GM11168 (cell line): Measurements from ENCODE around the gene ANKS3.

Experiments used
- in situ Hi-C: fragments of 300-500 bp; cut with MboI; formaldehyde crosslinking; loops from one replicate; pipeline ENCODE4 v1.12.0; 2022; ENCODE audit warnings: low sequenced_read_pairs; ENCODE audit not compliant: unreplicated experiment

The ANKS3 gene, protein sequence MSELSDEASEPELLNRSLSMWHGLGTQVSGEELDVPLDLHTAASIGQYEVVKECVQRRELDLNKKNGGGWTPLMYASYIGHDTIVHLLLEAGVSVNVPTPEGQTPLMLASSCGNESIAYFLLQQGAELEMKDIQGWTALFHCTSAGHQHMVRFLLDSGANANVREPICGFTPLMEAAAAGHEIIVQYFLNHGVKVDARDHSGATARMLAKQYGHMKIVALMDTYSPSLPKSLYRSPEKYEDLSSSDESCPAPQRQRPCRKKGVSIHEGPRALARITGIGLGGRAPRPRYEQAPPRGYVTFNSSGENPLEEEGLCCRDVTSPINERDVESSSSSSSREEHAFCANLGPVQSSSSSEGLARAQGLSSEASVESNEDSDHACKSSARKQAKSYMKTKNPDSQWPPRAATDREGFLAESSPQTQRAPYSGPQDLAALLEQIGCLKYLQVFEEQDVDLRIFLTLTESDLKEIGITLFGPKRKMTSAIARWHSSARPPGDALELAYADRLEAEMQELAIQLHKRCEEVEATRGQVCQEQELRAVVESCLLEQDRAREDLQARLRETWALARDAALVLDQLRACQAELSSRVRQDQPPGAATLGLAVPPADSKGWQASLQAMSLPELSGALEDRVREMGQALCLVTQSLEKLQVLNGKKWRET

DNA sequence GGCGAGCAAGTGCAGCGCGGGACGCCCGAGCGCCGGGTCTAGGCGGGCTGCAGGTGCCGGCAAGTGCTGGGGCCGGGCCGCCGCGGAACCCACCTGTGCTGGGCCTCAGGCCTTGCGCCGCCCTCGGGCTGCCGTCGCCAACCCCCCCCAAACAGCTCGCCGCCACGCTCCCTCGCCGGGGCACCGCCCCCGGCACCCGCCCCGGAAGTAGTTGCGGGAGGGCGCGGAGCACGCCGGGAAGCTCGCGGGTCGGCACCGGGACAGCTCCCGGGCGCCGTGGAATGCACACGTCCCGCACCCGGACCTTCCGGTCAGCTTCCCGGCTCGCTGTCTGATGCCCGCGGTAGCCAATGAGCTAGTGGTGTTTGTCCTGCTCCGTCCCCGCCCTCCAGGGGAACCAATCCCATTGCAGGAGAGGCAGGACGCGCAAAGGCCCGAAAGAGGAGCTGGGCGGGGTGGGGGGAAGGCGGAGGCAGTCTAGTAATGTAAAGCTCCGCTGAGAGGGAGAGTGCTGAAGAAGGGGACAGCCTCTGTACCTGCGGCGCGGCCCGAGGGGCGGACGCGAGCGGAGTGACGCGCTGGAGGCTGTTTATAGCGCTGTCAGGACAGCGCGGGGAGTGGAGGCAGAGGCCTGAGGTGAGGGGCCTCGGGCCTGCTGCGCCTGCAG, at the start of gene ANKS3, which contains the start of gene DNAAF8:
TSS of gene ANKS3 (minus strand) at position 209 of the 667 bp plus-strand sequence. CDS start 4,122 bp downstream, outside the sequence.
TSS of gene DNAAF8 (plus strand) at position 475 of the 667 bp plus-strand sequence. CDS start 1,978 bp downstream, outside the sequence.
- in situ Hi-C loops: no loop called here

DNA sequence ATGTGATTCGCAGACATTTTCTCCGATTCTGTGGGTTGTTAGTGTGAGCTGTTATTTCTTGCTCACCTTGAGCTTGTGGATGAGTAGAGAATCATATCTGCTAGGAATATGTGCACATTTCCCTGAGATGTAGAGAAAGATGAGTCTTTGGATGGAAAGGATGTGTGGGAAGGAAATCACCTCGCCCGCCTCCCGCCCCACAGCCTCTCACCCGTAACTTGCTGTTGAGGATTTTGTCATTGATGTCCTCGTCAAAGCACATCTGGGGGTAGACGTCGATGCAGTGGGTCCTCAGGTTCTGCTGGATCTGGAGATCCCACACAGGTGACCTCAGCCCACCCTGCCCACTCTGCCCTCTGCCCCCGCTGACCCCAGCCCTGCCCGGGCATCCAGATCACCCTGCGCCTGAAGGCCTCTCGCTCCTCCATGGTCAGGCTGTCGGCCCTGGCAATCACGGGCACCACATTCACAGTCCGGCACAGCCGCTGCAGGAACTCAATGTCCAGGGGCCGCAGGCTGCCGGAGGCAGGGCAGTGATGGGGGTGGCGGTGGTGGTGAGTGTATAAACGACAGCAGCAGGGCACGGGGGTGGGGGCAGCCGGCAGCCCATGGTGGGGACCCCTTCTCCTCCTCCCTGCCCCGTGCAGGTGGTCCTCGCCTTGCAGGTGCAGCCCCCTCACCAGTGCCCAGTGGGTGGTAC, 49.3 kb upstream of the ANKS3 start:
- in situ Hi-C loops: no loop called here

DNA sequence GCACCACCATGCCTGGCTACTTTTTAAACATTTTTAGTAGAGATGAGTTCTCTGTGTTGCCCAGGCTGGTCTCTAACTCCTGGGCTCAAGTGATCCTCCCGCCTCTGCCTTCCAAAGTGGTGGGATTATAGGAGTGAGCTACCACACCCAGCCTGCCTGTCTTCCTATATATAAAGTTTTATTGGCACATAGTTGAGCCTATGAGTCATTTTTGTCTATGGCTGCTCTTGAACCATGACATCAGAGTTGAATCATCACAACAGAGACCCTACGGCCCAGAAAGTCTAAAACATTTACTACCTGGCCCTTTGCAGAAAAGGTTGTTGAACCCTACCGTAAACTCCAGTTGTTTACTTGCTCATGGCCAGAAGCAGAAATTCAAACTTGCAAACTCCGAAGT, 46.2 kb upstream of the ANKS3 start:
- in situ Hi-C loops: no loop called here

DNA sequence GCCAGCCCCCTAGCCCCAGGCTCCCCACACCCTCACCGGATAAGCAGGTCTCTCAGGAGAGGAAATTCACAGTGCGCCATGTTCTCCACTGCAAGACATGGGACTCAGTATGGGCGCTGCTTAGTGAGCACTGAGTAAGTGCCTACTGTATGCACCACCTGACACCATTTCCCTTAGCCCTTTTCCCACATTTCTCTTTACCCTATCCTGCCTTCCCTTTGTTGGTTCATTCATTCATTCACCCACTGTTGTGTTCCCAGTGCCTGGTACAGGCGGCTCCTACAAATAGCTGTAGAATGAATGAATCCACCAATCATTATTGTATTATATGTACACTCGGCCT, 44.0 kb upstream of the ANKS3 start:
- in situ Hi-C loops: no loop called here

DNA sequence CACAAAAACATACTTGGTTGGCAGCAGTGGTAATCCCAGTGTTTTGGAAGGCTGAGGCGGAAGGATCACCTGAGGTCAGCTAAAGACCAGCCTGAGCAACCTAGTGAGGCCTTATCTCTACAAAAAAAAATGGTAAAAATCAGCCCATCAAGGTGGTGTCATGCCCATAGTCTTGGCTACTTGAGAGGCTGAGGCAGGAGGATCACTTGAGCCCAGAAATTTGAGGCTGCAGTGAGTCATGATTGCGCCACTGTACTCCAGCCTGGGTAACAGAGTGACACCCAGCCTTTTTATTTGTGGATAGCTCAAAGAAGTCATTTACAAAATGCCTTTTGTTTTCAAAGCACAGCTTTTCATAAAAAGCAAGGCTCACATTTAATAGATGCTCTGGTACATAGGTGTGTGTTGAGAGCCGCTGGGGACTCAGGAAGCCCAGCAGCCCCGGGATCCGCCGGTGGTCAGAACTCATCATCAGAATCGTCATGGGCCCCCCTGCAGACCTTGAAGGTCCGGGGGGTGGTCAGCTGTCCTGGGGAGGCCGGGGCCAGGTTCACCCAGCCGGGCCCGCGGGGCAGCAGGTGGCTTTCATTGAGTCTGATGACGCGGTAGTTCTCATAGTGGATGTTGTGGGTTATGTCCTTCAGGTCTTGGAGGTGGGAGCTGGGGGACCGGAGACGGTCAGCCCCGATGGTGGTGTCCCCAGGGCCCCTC, 43.4 kb upstream of the ANKS3 start:
- in situ Hi-C loops: no loop called here

DNA sequence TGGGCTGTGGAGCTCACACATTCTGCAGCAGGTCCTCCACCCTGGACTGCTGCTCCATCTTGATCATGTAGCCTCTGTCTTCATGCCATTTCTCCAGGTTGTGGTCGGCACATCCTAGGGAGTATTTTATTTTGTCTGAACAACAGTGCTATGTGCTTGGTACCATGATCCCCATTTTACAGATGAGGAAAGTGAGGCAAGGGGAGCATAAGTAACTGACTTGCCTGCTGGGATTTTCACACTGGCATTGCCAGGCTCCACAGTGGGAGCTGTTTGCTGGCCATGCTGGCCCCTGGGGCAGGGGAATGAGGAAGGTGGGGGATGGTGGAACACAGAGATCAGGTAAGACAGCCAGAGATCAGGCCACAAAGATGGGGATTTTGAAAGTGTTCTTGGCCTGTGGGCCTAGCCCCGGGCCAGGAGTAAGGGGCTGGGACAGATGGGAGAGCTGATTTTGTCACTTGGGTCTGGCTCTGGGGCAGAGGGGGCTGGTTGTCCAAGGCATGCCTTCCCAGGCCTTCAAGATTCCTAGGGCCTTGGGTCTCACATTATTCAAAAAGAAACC, 42.2 kb upstream of the ANKS3 start:
- in situ Hi-C loops: no loop called here

DNA sequence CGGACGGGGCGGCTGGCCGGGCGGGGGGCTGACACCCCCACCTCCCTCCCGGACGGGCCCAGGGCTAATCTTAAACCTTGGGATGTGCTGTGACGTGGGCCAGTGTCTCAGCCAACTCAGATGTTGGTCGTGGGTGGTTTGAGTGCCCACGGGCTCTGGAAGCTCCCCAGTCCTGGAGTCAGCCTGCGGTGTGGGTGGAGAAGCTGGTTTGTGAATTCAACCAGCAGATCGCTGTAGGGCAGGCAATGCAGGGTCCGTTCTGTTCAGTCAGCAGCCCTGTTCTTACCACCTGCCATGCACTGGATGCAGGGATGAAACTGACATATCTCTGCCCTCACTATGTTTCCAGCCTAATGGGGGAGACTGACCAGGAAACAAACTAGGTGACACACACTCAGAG, 40.9 kb upstream of the ANKS3 start:
- in situ Hi-C loops: no loop called here

DNA sequence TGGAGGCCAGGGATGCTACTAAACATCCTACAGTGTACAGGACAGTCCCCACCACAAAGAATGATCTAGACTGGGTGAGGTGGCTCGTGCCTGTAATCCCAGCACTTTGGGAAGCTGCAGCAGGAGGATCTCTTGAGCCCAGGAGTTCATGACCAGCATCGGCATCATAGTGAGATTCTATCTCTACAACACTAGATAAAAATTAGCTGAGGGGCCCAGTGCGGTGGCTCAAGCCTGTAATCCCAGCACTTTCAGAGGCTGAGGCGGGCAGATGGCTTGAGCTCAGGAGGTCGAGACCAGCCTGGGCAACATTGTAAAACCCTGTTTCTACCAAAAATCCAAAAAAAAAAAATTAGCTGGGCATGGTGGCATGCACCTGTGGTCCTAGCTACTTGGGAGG, 38.3 kb upstream of the ANKS3 start:
- in situ Hi-C loops: no loop called here

DNA sequence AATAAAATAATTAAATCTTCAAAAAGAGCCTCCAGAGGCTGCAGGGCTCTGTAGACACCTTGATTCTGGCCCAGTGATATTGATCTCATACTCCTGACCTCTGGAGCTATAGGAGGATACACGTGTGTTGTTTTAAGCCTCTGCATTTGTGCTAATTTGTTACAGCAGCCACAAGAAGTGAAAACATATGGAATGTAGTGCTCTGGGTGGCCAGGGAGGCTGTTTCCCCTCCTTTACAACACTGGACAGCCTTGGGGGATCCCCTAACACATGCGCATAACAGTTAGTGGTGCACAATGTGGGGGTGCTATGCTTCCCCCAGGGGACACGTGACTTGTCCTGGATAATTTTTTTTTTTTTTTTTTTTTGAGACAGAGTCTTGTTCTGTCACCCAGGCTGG, 37.6 kb upstream of the ANKS3 start:
- in situ Hi-C loops: no loop called here

DNA sequence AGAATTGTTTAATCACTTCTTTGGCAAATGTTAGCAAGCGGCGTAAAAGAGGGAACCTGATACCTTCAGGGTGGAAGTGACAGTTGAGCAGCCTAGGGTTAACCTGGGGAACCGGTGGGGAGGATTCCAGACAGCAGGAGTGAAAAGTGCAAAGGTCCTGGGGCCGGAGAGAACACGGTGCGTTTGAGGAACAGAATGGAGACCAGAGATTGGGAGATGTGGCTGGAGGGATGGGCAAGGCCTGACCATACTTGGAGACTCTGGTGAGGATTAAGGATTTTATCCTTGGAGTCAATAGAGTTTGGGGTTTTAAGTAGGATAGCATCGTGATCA, 35.2 kb upstream of the ANKS3 start:
- in situ Hi-C loops: no loop called here

DNA sequence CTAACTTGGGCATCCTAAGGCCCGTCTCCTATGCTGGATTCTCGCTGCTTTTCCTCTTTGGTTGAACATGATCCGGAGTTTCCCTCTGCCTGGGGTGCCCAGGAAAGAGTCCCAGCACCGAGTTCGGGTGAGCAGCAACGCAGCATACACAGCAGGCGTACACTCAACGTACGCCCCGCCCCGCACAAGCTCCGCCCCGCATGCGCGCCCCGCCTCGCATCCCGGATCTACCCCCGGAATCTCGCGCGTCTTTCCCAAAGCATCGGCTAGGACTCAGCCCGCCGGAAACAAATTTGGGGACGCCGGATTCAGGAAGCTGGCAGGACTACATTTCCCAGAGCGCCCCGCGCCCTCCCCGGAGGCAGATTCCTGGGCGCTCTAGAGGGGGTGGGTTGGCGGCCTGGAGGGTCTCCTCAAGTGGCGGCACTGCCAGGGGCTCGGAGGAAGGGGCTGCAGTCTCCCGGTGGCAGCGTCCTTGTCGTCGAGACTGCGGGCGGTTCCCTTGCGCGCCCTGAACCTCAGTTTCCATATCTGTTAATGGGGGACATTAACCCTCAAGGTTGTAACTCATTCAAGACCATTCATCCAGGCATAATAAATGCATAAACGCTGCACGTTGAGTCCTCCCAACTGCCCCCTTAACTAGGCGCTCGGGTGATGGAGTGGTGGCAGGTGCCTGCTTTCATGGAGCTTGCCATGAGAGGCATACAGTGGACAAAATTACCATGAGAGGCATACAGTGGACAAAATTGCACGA, 34.7 kb upstream of the ANKS3 start:
- in situ Hi-C loops: no loop called here

DNA sequence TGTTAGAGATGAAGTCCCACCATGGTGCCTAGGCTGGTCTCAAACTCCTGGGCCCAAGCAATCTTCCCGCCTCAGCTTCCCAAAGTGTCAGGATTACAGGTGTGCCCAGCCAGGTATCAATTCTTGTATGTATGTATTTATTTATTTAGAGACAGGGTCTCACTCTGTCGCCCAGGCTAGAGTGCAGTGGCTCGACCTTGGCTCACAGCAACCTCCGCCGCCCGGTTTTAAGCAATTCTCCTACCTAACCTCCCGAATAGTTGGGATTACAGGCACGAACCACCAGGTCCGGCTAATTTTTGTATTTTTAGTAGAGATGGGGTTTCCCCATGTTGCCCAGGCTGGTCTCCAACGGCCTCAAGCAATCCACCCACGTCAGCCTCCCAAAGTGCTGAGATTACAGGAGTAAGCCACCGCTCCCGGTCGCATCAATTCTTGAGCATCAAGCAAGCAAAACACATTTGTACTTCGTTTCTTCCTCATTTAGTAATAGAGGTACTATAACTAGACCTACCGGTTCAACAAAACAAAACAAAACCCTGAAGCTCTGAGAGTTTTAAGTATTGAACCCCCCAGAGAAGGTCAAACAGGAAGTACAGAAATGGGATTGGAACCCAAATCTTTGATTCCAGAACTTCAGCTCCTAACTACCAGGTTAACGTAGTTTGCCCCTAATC, 33.9 kb upstream of the ANKS3 start:
- in situ Hi-C loops: no loop called here

DNA sequence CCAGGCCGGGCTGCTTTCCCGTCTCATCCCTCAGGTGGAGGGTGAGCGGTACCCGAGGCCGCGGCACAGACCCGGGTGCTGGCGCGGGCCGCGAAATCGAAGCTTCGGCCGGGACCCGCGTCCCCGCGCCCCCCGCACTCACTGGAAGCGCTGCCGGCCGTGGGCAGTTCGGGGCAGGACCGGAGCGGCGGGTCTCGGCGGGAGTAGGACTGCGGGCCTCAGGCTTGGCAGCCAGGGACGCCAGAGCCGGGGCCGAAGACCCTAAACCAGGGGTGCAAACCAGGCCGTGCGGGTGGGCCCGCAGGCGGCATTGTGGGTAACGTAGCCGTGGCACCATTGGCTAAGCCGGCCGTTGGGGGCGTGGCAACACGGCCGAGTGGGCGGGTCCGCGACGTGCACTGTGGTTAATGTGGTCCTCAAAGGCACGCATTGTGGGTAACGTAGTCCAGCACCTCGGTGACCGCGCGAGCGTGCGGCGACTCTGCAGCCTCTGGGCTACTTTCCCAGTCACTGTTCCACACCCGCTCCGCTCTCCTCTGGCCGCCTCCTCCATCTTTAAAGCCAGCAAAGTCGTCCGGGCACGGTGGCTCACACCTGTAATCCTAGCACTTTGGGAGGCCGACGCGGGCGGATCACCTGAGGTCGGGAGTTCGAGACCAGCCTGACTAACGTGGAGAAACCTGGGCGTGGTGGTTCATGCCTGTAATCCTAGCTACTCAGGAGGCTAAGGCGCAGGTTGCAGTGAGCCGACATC, 33.0 kb upstream of the ANKS3 start, which contains the start of gene ZNF500:
TSS of gene ZNF500 (minus strand) at position 288 of the 754 bp plus-strand sequence. CDS start 1,184 bp downstream, outside the sequence.
- in situ Hi-C loops: no loop called here

DNA sequence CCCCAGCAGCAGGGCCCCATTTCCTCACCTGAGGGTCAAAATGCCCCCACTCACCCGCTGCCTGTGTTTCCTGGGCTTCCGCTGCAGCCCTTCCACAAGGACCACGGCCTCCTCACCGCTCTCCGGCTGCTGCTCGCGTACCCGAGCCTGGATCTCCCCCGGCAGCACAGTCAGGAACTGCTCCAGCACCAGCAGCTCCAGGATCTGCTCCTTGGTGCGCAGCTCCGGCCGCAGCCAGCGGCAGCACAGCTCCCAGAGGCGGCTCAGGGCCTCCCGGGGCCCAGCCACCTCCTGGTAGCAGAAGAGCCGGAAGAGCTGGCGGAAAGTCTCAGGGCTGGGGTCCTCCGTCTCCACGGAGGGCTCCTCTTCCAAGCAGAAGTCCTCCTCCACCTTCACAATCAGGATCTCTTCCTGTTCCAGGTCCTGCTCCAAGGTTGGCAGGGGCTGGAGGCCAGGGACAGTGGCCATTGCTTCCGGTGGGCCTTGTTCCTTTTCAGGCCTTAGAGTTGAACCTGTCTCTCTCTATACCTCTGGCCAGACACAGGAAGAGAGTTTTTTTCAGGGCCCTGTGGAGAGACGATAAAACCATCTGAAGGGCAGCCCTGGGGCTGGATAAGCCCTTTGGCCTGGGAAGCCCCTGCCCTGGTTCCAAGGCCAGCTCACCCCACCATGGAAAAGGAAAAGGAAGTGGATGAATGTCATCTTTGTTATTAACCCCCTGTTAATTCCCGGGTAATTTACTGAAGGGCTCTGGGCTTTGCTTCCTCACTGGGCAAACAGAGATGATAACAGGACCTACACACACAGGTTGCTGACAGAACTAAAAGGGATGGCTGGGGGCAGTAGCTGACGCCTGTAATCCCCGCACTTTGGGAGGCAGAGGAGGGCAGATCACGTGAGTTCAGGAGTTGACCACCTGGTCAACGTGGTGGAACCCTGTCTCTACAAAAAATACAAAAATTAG, 31.7 kb upstream of the ANKS3 start:
- in situ Hi-C loops: no loop called here

DNA sequence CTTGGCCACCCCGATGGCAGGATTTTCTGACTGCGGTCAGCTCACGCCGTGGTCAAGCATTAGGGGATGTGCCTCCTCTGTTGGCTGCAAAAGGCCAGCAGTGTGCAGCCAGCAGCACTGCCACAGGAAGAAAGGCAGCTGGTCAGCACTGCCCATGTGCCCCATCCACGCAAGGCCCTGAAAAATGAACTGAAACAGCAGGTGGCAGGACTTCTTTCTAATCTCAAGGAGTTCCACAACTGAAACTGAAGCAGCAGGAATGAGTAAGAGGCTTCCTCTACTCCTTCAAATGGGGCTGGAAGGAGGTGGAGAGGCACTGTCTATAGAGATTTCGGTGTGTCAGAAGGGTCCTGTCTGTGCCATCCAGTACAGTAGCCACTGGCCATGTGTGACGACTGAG, 29.7 kb upstream of the ANKS3 start:
- in situ Hi-C loops: no loop called here

DNA sequence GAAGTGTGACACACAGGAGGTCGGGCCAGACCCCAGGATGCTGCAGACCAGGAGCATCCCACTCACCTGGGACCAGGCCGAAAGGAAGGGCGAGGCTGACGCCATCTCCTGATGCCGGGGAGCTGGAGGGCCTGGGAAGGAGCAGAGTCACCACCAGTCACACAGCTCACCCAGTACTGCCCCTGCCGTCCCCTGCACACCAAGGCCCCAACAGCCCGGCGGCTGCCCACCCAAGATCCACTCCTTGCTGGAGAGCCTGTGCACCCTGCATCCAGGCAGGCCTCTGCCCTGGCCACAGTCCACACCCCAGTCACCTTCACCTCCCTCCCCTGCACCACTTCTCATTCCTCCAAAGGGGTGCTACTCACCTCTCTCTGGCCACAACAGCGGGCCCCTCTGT, 28.1 kb upstream of the ANKS3 start:
- in situ Hi-C loops: no loop called here
